ENCODE data around the gene WWC2. TPM values are rescaled to one million over a fixed set of nuclear protein-coding genes. Genes with fewer than 3 reads are reported as not detected.

Gene WWC2
- total RNA-seq, 1 donor from 2014 or later: 46.2 TPM

- no peak overlapping the region for H3K4me3 ChIP-seq (ENCODE audit: low read depth, low read length)
- DNase-seq (ENCODE audit: low read depth): no peak
- TF ChIP-seq, protein P1, sequence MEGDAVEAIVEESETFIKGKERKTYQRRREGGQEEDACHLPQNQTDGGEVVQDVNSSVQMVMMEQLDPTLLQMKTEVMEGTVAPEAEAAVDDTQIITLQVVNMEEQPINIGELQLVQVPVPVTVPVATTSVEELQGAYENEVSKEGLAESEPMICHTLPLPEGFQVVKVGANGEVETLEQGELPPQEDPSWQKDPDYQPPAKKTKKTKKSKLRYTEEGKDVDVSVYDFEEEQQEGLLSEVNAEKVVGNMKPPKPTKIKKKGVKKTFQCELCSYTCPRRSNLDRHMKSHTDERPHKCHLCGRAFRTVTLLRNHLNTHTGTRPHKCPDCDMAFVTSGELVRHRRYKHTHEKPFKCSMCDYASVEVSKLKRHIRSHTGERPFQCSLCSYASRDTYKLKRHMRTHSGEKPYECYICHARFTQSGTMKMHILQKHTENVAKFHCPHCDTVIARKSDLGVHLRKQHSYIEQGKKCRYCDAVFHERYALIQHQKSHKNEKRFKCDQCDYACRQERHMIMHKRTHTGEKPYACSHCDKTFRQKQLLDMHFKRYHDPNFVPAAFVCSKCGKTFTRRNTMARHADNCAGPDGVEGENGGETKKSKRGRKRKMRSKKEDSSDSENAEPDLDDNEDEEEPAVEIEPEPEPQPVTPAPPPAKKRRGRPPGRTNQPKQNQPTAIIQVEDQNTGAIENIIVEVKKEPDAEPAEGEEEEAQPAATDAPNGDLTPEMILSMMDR (conservative IDR thresholded peaks at IDR 0.05; ENCODE audit: low read depth, low read length): no peak
Observed at GRCh38 chr4:183241322-183241640, 142.2 kb downstream of the WWC2 start.

DNA sequence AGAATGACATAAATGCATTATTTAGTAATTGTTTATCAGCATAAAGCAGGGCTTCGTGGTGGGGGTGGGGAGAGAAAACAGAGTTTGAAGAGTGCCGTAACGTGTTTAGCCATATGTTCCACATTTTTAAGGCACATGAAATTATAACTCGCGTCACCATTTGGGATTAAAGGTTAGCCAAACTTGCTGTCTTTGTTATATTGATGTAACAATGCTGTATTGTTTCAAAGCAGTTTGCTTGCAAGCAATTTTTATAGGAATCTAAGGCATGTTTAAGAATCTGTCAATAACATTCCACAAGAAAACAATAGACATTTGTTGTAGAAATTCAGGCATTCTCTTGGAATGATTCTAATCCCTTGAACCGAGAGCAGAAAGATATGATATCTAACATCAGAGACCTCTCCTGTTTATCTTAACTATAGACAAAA, 142.7 kb downstream of the WWC2 start:
- DNase-seq (ENCODE audit: low read depth): no peak

GRCh38 chr4:183242291-183242690, 143.2 kb downstream of the WWC2 start:
- DNase-seq (ENCODE audit: low read depth): no peak
- no peak overlapping the region for H3K4me3 ChIP-seq (ENCODE audit: low read depth, low read length)
- TF ChIP-seq, protein P1 (conservative IDR thresholded peaks at IDR 0.05; ENCODE audit: low read depth, low read length): no peak

More for the DNA sequence above, 142.7 kb downstream of the WWC2 start:
- H3K4me3 ChIP-seq (ENCODE audit: low read depth, low read length): no peak overlapping the region
- TF ChIP-seq, protein P1 (conservative IDR thresholded peaks at IDR 0.05; ENCODE audit: low read depth, low read length): no peak

DNA sequence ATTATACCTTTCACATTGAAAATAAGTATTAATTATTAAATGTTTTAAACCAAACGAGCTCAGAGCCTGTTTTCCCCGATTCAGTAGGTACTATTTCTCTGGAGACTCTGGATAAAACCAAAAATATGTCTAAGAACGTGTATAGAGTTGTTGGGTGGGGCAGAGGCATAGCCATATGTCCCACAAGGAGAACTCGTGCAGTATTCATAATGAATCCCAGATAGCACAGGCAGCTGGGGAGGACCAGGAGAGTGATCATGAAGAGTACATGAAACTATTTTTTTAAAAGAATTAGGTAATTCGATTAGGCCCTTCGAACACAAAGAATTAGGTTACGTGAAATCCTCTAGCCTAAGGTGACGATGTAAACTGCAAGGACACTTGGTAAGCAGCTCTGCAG, 145.0 kb downstream of the WWC2 start:
- H3K4me3 ChIP-seq (ENCODE audit: low read depth, low read length): no peak overlapping the region
- TF ChIP-seq, protein P1 (conservative IDR thresholded peaks at IDR 0.05; ENCODE audit: low read depth, low read length): no peak
- DNase-seq (ENCODE audit: low read depth): no peak

GRCh38 chr4:183244506-183244905, 145.4 kb downstream of the WWC2 start:
- TF ChIP-seq, protein P1 (conservative IDR thresholded peaks at IDR 0.05; ENCODE audit: low read depth, low read length): no peak
- no peak overlapping the region for H3K4me3 ChIP-seq (ENCODE audit: low read depth, low read length)
- DNase-seq (ENCODE audit: low read depth): no peak

DNA sequence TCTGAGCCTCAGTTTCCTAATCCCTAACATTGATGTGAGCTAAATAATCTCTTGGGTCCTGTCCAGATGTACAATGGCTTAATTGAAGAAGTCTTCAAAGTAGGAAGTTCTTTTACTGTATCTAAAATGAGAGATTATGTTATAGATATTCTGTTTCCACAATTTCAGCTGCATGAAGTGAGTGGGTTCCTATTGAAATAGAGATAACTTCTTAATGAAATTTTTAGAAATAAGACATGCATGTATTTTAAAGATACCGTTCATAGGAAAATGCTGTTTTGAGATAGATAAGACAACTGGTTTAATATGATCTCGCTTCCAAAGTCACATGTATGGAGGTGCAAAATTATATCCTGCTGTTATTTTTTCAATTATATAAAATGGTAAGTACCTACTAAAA, 149.1 kb downstream of the WWC2 start:
- TF ChIP-seq, protein P1 (conservative IDR thresholded peaks at IDR 0.05; ENCODE audit: low read depth, low read length): no peak
- no peak for DNase-seq (ENCODE audit: low read depth)
- H3K4me3 ChIP-seq (ENCODE audit: low read depth, low read length): no peak overlapping the region

DNA sequence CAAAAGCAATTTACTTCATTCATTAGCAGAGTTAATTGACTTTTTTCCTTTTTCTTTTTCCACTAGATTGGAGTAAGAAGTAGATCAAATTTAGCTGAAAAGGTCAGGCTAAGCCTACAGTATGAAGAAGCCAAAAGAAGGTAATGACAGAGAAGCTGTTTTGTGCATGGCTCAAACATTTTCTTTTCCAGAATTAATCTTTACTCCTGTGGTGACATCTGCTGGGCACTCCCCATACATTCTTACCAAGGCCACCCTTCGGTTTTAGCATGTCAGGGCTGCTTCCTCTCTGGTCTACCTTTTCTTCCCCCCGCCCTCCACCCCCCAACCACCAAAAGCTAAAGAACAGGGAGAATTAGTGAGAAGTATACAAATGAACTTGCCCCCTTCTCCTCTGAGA, 150.8 kb downstream of the WWC2 start:
- TF ChIP-seq, protein P1 (conservative IDR thresholded peaks at IDR 0.05; ENCODE audit: low read depth, low read length): peak; percentile 62
- DNase-seq (ENCODE audit: low read depth): no peak
- no peak overlapping the region for H3K4me3 ChIP-seq (ENCODE audit: low read depth, low read length)

All from epithelial cell of proximal tubule (primary cell).